Measurements from ENCODE around the gene MICU1.

DNA sequence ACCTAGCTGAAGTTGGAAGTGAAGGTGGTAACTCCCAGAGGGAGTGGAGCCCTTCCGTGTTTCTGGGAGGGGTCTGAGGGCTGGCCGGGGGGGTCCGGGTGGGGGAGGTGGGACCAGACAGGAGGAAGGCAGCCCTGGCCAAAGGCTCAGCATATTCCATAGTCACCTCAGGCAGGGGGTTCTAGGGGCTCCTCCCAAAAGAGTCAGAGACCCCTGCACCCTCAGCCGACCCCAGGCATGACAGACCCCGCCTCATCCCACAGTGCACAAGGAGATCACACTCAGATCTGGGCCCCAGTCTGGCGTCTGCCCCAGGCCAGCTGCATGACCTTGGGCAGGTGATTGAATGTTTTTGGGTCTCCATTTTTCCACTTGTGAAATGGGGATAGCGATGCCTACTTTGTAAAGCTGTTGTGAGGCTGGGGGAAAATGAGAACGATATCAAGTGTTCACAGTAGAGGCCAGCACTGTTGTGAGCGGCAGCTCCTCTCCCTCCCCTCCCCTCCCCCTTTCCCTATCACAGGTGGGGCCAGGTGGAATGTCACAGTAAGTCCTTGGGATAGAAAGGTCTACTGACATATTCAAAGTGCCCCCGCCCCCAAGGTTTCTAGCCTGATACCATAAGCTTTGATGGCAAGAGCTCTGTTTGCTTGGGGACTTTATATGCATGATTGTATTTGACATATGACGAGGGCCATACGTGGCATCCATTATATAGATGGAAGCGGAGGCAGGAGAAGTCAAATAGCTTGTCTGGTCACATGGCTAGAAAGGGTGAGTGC is 304.4 kb downstream of the MICU1 start:
- TF ChIP-seq, protein P1, sequence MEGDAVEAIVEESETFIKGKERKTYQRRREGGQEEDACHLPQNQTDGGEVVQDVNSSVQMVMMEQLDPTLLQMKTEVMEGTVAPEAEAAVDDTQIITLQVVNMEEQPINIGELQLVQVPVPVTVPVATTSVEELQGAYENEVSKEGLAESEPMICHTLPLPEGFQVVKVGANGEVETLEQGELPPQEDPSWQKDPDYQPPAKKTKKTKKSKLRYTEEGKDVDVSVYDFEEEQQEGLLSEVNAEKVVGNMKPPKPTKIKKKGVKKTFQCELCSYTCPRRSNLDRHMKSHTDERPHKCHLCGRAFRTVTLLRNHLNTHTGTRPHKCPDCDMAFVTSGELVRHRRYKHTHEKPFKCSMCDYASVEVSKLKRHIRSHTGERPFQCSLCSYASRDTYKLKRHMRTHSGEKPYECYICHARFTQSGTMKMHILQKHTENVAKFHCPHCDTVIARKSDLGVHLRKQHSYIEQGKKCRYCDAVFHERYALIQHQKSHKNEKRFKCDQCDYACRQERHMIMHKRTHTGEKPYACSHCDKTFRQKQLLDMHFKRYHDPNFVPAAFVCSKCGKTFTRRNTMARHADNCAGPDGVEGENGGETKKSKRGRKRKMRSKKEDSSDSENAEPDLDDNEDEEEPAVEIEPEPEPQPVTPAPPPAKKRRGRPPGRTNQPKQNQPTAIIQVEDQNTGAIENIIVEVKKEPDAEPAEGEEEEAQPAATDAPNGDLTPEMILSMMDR (conservative IDR thresholded peaks at IDR 0.05; ENCODE audit: low read length): no peak
- no peak for TF ChIP-seq EZH2phosphoT487 (IDR thresholded peaks at IDR 0.05; ENCODE audit: borderline replicate concordance, low read depth, low read length)

Data from OCI-LY7 (cell line).